ENCODE measurements around the gene DENND6B. TPM values are rescaled to one million over a fixed set of nuclear protein-coding genes. Genes with fewer than 3 reads are reported as not detected.

Gene DENND6B
- polyA plus RNA-seq, 1 experiment = 8.2 TPM

- ChIA-PET POLR2A (no interaction called here), CTCF (no interaction called here)
- Histone ChIP-seq H3K4me3 (ENCODE audit: low read depth, low read length) (no peak overlapping the region), H3K27me3 (ENCODE audit: control insufficient read depth, insufficient read depth, low read length) (no peaks in the 10 kb centered on the region), H3K36me3 (ENCODE audit: control insufficient read depth, insufficient read depth, low read length) (peaks cover 77% of the 10 kb centered on the region)
- no peak for TF ChIP-seq CTCF (IDR thresholded peaks at IDR 0.05; ENCODE audit: insufficient read depth, low read depth, low read length)
- no peak for DNase-seq (ENCODE audit: low read depth)
These were observed 41.1 kb downstream of the DENND6B start for GRCh38 chr22:50285568-50286229.

- ChIA-PET CTCF (no interaction called here), POLR2A (interaction anchor here (0.5 kb wide), 1 partner anchor 243 kb away, joined by 3 read pairs; no protein-coding TSS in a partner anchor)
- H3K4me3 ChIP-seq (ENCODE audit: low read depth, low read length) = no peak overlapping the region
- DNase-seq (ENCODE audit: low read depth) = no peak
- no peak for TF ChIP-seq CTCF (IDR thresholded peaks at IDR 0.05; ENCODE audit: insufficient read depth, low read depth, low read length)
- no peaks in the 10 kb centered on the region for H3K27me3 ChIP-seq (ENCODE audit: control insufficient read depth, insufficient read depth, low read length)
- peaks cover 78% of the 10 kb centered on the region for H3K36me3 ChIP-seq (ENCODE audit: control insufficient read depth, insufficient read depth, low read length)
These were observed 42.3 kb downstream of the DENND6B start for GRCh38 chr22:50284479-50284878.

- ChIA-PET POLR2A (no interaction called here), CTCF (no interaction called here)
- DNase-seq (ENCODE audit: low read depth) = no peak
- no peaks in the 10 kb centered on the region for H3K27me3 ChIP-seq (ENCODE audit: control insufficient read depth, insufficient read depth, low read length)
- no peak for TF ChIP-seq CTCF (IDR thresholded peaks at IDR 0.05; ENCODE audit: insufficient read depth, low read depth, low read length)
- peaks cover 76% of the 10 kb centered on the region for H3K36me3 ChIP-seq (ENCODE audit: control insufficient read depth, insufficient read depth, low read length)
- no peak overlapping the region for H3K4me3 ChIP-seq (ENCODE audit: low read depth, low read length)
These were observed 43.0 kb downstream of the DENND6B start for GRCh38 chr22:50283821-50284220.

- ChIA-PET POLR2A (no interaction called here), CTCF (interaction anchor here (0.6 to 1.2 kb wide), 4 partner anchors 11 to 24 kb away, joined by 3 to 4 read pairs (median 4); no protein-coding TSS in a partner anchor)
- DNase-seq (ENCODE audit: low read depth) = no peak
- no peak for TF ChIP-seq CTCF (IDR thresholded peaks at IDR 0.05; ENCODE audit: insufficient read depth, low read depth, low read length)
- H3K27me3 ChIP-seq (ENCODE audit: control insufficient read depth, insufficient read depth, low read length) = no peaks in the 10 kb centered on the region
- H3K36me3 ChIP-seq (ENCODE audit: control insufficient read depth, insufficient read depth, low read length) = peaks cover 75% of the 10 kb centered on the region
- no peak overlapping the region for H3K4me3 ChIP-seq (ENCODE audit: low read depth, low read length)
These were observed 44.3 kb downstream of the DENND6B start for GRCh38 chr22:50282361-50283155.

- Histone ChIP-seq H3K27me3 (ENCODE audit: control insufficient read depth, insufficient read depth, low read length) (no peaks in the 10 kb centered on the region), H3K4me3 (ENCODE audit: low read depth, low read length) (no peak overlapping the region), H3K36me3 (ENCODE audit: control insufficient read depth, insufficient read depth, low read length) (peaks cover 74% of the 10 kb centered on the region)
- no peak for DNase-seq (ENCODE audit: low read depth)
- no peak for TF ChIP-seq CTCF (IDR thresholded peaks at IDR 0.05; ENCODE audit: insufficient read depth, low read depth, low read length)
- CTCF ChIA-PET = interaction anchor here (1.2 to 1.6 kb wide), 2 partner anchors 12 to 16 kb away, joined by 4 read pairs; no protein-coding TSS in a partner anchor
- POLR2A ChIA-PET = no interaction called here
These were observed 44.9 kb downstream of the DENND6B start for GRCh38 chr22:50281957-50282356.
